DMS53 treated with DMSO at 0.1 percent for 48 hours (cell line): ENCODE results near the gene BACH2.
"Not testable (repeated sequence)": the region's sequence is repeated elsewhere in the genome, so short reads cannot be mapped to it uniquely, and the experiment has no call there.

ENCODE experiments used
- DNase-seq: peaks from one replicate; lab custom pipeline; 2025; ENCODE audit not compliant: unreplicated experiment; lab: John Stamatoyannopoulos, UW

BACH2 gene

DNA sequence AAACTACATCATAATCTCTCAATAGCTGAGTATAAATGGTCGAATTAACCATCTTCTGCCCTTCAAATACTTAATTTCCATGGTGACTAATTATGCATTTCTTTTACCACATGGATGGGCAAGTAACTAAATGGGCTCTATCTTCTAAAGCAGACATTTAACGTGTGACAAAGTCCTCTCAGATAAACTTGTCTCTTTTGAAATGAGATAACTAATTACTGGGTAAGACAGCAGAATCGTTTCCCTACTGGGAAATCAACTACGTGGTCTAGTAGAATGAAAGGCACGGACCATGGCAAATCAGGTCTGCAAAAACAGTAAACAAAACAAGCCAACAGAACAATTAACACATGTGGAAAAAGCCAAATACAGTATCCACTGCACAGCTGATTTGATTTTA lies 137.7 kb downstream of the BACH2 start:
- DNase-seq: no peak

DNA sequence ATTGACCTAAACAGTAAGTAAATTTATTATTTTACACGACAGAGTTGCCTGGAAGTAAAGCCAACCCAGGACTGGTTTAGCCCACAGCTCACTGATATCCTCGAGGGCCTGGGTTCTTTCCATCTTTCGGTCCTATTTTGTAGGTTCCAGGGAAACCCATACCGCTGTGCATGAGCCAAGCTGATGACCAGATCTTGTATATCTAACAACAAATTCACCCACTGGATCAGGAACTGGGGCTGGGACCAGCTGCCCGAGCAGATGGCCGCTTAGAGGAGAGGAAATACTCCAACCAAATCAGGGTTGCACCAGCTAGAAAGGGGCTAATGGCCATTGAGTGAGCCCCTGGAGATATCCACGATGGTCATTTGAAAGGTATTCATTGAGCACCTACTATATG lies 139.2 kb downstream of the BACH2 start:
- no peak for DNase-seq

DNA sequence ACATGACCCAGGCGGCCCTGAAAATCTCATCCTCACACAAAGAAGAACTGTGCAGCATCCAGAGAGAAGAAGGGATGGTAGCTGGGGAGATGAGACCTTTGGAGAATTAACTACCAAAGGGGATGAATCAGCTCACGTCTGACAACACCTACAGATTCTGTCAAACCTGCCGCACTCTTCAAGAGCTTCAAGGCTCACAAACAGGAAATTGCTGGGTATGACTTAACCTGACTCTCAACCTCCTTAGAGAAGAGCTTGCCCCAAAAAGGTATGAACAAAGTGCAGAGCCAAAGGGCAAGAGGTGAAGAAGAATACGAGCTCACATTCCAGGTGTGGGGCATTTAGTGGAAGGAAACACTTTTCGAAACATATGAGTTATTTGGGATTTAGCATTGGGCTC lies 139.8 kb downstream of the BACH2 start:
- DNase-seq: no peak

DNA sequence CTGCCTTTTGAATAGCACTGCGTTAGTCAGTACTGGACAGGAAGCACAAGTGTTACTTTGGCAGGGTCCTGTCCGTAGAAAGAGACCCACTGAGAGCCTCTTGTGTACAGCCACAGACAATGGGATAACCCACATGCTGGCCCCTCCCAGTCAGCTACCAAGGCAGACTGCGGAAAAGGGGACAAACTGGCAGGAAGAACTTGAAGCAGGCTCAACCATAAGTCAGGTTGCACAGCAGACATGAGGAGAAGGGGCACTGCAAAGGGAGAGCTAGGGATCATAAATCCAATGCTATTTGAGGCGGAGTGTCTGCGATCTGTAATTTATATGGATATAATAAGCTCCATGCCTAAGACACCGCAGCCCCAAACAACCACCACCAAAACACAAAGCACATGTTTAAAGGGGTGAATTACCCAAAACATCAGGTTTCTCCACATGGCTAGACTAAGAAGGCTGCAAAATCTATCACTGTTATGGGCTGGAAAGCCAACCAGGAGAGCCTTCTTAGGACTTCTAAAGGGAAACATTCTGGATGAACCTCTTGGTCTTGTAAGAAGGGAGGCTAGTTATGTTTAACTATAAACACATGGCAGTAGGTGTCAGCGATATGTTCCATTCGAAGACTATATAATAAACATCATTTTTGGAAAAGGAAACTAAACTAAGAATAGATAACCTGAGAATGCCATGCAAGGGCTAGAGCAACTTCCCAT lies 141.7 kb downstream of the BACH2 start:
- DNase-seq: no peak

DNA sequence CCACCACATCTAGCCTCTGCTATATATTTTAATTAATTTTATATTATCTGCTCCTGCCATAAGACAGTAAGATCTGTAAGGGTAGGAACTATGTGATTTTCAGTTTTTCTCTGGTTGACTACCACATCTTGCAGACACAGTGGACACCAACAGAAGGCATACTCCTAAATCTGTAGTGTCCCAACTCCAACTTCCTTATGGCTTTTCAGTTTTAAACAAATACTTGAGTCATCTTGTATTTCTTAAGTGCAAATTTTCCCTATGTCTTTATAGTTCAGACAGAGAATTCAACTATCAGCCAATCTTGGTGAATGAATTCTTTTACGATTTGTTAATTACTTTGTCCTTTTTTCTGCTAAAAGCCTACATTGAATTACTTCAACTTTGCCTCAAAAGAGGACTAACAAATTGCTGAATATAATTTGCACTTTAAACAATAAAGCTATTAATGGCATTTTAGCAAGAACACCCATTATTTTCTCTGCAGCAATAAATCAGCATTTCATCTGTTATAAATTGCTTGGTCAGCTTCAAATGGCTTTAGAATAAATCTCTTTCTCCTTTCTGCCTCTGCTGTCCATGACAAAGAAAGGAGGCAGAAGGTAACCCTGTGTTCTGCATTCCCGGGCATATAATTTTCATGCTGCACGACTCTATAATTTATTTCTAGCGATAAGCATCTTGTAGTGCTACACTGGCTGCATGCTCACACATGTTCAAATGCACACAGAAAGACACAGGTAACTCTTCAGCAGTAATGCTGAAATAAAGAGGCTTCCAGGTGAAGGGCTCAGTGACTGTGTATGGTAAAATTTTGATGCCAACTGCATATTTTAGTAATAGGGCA lies 144.8 kb downstream of the BACH2 start:
- no peak for DNase-seq

DNA sequence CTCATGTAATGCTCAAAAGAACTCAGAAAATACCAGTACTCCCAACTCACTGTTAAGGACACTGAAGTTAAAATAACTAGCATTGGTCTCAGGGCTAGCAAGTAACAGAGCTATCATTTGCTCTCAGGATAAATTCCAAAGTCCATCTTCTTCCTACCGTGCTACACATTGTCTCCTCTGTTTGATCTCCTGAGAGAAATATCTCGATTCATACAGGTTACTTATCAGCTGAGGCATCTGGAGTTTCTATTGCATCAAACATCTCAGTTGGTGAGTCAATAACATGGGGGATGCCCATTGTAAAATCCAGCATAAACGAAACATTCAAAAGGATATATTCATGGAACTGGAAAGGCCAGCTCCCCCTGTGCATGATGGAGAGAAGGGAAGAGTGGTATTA lies 147.4 kb downstream of the BACH2 start:
- no peak for DNase-seq

DNA sequence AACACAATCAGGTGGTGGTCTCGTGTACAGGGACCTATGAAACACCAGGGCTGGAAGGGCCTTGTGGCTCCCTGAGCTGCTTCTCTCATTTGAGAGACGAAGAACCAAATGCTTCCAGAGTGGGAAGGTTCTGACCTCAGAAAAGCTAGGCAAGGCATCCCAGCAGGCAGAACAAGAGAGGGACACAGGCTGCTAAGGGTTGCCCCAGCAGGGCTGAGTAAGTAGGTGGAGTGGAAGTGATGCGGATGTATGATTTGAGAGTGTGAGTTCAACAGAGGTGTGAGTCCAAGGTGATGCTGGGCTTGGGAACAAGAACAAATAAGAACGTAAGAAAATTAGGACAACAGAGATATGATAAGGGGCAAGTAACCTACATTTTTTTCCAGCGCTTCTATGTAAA lies 147.8 kb downstream of the BACH2 start:
- no peak for DNase-seq

DNA sequence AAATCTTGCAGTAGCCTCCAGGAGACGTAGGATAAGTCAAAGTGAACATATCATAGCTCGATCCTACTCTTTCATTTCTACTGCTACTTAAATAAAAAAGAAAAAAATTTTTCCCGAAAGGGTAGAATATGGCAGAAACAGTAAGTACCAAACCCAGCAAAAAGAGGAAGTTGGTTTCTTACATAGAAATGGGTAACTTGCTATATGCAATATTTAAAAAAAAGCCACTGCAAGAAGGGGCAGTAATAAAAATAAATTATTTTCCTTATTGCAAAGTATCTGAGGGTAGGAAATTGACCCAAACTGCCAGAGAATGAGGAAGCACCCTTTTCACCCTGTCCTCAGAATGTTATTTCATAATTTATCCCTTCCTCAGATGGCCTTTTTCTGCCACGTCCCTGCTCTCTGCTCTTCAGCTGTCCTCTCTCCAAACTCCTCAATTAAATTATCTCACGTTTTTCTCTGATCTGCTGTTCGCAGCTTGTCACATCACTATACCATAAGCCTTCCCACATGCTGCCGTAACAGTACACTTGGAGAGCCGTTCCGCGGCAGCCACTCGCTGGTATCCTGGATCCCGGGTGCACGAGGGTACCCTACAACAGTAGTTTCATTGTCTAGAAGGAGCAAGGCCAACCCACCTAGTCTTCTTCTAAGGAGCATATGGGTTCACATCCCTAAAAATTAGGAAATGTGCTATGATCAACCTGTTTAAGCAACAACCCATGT lies 149.6 kb downstream of the BACH2 start:
- no peak for DNase-seq

DNA sequence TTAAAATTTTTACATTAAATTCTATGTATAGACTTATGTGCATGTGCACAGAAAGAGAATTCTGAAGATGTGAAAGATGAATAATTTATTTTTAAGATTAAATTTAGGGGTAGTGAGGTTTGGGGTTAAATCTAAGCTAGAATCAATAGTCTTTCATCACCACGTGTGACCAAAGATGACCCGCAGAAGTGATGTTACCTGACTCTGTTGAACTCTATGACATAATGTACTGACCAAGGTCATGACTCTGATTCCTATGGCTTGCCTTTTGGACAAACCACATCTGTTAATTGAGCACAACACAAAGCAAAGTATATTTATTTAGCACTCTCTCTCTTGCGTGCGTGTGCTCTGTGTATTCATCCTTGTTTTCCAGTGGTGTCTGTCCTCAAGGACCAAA lies 150.6 kb downstream of the BACH2 start:
- peak; percentile 54 for DNase-seq

DNA sequence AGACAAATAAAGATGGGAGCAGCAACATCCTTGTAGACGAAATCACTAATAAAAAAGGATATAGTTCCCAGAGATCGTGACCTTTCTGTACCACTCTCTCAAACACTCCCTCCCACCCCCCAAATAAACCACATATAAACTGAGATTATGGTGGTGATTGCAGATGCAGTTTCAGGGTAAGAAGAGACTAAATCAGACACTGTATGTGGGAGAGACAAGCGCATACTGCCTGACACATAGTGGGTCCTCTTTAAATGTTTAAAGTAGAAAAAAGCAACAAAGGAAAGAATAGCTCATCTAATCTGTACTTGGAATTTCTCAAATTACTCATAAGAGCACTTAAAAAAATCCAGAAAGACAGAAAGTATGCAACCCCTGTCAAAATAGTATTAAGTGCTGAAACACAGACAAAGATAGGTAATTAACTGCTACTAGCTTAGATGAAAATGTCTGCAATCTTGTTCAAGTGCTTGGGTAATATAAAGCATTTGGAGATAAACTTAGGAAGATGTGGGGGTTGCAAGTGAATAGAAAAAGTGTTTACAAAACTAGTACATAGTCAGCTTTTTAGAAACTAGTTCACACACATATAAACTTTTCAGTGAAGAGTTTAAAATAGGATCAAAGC lies 151.6 kb downstream of the BACH2 start:
- no peak for DNase-seq

DNA sequence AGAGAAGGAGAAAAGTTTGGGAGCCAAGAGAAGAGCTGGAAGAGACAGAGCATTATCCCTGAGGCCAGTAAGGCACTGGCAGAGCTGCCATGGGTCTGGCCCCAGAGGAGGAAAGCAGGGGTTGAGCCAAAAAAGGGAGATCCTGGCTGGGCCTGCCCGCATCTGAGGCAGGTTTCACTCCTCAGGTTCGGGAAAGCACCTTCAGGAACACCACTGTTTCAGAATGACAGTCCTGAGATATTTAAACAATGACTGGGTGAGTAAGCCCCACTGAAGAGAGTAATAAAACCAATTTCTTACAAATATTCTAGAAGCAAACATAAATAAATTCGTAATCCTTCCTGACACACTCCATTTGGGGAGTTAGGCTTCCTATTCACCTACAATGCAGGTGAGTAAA lies 152.2 kb downstream of the BACH2 start:
- DNase-seq: no peak

DNA sequence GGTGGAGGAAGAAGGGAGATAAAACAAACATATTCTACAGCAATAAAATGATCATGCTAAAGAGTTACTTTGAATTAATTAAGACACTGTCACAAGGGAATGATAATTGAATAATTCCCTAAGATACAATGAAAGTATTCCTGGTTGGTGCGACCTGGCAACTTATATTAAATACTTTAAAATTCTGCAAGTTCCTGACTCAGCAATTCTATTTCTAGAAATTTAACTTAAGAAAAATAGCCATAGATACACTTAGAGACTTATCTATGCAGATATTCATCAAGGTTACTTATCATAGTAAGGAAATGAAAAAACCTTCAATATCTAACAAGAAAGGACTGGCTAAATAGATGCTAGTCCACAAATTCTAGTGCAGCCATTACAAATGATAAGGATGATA lies 156.0 kb downstream of the BACH2 start:
- no peak for DNase-seq

DNA sequence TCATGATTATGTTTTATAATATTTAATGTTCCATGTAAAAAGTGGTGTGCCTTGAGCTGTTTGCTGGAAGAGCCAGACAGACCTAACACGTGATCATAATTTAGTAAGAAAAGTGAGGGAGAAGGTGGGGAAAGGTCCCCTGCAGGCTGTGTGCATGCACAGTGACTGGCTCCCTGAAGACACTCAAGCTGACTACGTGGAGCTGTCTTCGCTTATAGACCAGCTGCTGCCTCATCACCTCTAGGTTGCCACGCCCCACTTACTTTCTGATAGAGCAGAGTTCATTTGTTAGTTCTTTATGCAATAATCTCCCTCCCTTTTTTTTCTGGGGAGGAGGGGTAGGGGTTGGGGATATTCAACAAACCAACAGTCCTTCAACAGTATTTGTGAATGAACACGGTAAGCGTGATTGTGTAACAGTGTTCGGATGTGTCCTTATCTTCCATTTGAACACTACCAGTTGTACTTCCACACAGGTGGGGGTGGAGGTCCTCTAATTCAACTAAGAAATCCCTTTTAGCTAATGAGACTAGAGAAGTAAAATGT lies 157.3 kb downstream of the BACH2 start:
- no peak for DNase-seq

DNA sequence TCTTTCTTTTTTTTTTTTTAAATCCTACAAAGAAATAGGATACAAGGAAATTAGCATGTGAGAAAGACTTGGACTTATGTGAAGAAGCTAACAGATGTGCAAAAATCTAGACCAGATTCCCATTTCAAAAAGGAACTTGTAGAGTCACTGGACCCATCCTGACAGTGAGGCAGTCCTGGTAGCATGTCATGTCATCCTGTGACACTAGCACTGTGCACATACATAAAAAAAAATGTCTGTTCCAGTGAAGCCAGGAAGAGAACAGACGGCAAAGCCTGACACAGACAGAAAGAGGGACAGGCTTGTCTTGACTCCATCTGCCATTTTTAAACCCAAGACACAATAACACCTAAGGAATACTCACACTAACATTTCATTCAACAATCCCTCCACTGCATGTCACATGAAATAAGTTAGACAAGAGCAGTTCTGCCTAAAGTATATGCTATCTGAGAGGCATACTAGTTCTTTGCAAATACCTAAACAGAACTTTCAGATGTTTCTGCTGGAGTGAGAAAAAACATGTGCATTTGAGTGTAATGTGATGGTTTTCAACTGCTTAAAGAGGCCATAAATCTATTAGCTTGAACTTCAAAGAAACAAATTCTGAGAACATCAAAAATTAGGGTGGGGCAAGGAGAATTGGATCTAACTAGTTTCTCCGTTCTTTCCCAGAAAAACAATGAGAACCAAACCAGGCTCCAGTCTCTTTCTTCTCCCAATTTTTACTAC lies 159.6 kb downstream of the BACH2 start:
- no peak for DNase-seq

DNA sequence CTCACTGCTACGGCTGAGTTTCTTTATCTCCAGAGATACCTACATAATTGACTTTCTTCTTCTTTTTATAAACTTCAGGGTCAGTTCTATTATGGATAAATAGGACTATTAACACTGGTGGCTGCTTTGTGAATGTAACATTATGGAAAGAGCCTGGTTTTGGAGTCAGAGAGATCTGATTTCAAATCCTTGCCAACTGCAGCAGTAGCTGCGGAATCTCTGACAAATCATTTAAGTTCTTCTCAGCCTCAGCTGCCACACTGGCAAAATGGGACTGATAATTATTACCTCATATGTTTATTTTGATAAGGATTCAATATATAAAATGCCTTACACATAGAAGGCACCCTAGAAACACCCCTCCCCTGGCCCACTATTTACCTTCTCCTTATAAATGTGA lies 160.5 kb downstream of the BACH2 start:
- DNase-seq: no peak

DNA sequence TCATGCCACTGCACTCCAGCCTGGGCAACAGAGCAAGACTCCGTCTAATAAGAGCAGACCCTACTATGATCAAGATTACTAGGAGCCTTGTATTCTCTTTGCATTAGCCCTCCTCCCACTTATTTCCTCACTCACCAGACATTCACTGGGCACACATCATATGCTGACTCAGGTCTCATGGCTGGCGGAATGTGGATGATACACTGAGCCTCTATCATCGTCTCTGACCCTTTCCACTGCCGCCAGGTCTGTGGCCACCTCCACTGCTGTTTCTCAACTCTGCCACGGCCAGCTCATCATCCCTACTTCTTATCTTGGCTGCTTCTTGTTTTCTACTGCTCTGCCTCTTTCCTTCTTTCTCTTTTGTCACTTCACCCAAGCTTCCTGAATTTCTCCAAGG lies 161.0 kb downstream of the BACH2 start:
- DNase-seq: no peak

DNA sequence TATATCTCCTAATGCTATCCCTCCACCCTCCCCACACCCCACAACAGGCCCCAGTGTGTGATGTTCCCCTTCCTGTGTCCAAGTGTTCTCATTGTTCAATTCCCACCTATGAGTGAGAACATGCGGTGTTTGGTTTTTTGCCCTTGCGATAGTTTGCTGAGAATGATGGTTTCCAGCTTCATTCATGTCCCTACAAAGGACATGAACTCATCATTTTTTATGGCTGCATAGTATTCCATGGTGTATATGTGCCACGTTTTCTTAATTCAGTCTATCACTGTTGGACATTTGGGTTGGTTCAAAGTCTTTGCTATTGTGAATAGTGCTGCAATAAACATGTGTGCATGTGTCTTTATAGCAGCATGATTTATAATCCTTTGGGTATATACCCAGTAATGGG lies 163.0 kb downstream of the BACH2 start:
- not testable (repeated sequence) for DNase-seq

DNA sequence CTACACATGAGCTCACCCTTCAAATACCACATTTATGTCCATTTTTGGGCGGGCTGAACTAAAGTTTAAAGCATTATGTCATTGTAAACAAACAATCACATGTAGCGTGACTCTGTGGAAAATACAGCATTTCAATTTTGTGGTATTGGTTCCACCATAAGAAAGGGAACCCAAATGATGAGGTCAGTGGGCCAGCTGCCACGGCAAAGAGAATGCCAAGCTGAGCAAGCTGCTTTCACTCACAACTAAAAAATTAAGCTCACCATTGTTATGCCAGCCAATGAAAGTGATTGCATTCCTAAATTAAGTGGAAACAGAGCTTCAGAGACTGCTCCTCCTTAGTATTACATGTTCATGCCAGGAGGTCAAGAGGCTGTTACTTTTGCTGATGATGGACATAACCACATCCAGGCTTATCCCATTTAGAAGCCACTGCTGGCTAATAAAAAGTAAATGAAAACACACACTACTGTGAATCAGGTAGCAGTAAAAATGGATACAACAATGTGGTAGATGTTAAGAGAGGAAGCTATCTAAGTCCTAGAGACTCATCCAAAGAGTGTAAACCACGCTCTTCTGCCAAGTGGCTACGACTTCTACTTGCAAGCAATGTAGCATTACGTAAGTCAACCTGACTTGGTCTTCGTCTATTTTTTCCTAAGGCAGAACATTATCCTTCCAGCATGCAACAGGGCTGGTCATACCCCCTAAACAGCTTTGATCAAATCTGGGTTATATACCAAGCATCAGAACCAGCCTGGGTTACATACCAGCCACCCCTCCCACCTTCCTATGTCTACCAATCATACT lies 164.8 kb downstream of the BACH2 start:
- no peak for DNase-seq

DNA sequence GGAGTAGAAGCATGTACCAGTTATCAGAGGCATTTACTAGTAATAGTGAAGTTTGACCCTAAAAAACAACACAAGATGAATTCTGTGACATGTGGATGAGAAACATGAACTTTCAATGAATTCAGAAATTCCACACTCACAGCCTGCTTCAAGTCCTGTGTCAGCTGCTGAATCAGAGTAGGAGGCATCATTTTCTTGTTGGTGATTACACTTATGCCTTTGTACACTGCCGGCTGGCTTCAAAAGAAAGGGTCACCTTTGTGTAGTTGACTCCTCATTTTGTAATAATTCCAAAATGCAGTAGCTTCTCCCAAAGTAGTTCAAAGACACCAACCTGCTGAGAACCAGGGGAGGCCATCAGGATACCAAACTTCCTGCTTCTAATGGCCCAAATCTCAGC lies 165.5 kb downstream of the BACH2 start:
- DNase-seq: no peak

DNA sequence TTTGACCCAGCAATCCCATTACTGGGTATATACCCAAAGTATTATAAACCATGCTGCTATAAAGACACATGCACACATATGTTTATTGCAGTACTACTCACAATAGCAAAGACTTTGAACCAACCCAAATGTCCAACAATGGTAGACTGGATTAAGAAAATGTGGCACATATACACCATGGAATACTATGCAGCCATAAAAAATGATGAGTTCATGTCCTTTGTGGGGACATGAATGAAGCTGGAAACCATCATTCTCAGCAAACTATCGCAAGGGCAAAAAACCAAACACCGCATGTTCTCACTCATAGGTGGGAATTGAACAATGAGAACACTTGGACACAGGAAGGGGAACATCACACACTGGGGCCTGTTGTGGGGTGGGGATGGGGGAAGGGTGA lies 168.0 kb downstream of the BACH2 start:
- DNase-seq: not testable (repeated sequence)
